ENCODE results near the gene ZC3H12D.
A peak's percentile ranks its signal among the peaks of the same experiment; 100 is the strongest.

Gene ZC3H12D

GRCh38 chr6:149443411-149444181 lies 41.2 kb downstream of the ZC3H12D start:
- DNase-seq (ENCODE audit: low read depth) = peak; percentile 49
- TF ChIP-seq CTCF (conservative IDR thresholded peaks at IDR 0.05; ENCODE audit: low read length) = no peak
- H3K4me3 ChIP-seq (ENCODE audit: low read length) = no peak overlapping the region

- no peak overlapping the region for H3K4me3 ChIP-seq (ENCODE audit: low read length)
- DNase-seq (ENCODE audit: low read depth) = no peak
- no peak for TF ChIP-seq CTCF (conservative IDR thresholded peaks at IDR 0.05; ENCODE audit: low read length)
Observed at GRCh38 chr6:149441740-149442139, 43.1 kb downstream of the ZC3H12D start.

GRCh38 chr6:149440735-149441671 lies 43.8 kb downstream of the ZC3H12D start:
- no peak overlapping the region for H3K4me3 ChIP-seq (ENCODE audit: low read length)
- TF ChIP-seq CTCF (conservative IDR thresholded peaks at IDR 0.05; ENCODE audit: low read length) = no peak

GRCh38 chr6:149439626-149440025 lies 45.2 kb downstream of the ZC3H12D start:
- no peak overlapping the region for H3K4me3 ChIP-seq (ENCODE audit: low read length)
- no peak for TF ChIP-seq CTCF (conservative IDR thresholded peaks at IDR 0.05; ENCODE audit: low read length)
- DNase-seq (ENCODE audit: low read depth) = no peak

More at GRCh38 chr6:149440735-149441671, 43.8 kb downstream of the ZC3H12D start:
- no peak for DNase-seq (ENCODE audit: low read depth)

- H3K4me3 ChIP-seq (ENCODE audit: low read length) = no peak overlapping the region
- DNase-seq (ENCODE audit: low read depth) = no peak
- TF ChIP-seq CTCF (conservative IDR thresholded peaks at IDR 0.05; ENCODE audit: low read length) = no peak
Observed at GRCh38 chr6:149438855-149439254, 46.0 kb downstream of the ZC3H12D start.

- H3K4me3 ChIP-seq (ENCODE audit: low read length) = no peak overlapping the region
- DNase-seq (ENCODE audit: low read depth) = no peak
- TF ChIP-seq CTCF (conservative IDR thresholded peaks at IDR 0.05; ENCODE audit: low read length) = no peak
Observed at GRCh38 chr6:149437212-149437611, 47.6 kb downstream of the ZC3H12D start.

Data from AG10803 (cell line).